HEK293 (cell line): ENCODE results near the gene PCBP3.

Experiments used
- CTCF ChIA-PET: fragments of 350-600 bp; formaldehyde crosslinking; extraction: SDS; loops from one replicate; lab custom pipeline; 2021; ENCODE audit warnings: antibody characterized with exemption; lab: Yijun Ruan, JAX
- POLR2A ChIA-PET: fragments of 300-600 bp; formaldehyde crosslinking; extraction: SDS; loops from one replicate; lab custom pipeline; 2020; ENCODE audit warnings: antibody characterized with exemption, inconsistent platforms; lab: Yijun Ruan, JAX
- H3K27ac ChIP-seq: fragments of 200-500 bp; sonication (Bioruptor generic); 2 replicates; pipeline ENCODE4 v1.5.1; 2014; ENCODE audit warnings: low read depth, low read length, control low read depth, inconsistent platforms; ENCODE audit errors: extremely low read depth
- H3K36me3 ChIP-seq, 2 experiments: fragments of 200-500 bp in 1 of 2; sonication (Bioruptor generic) in 1 of 2; 1 replicate in 1 of 2; 2 replicates in 1 of 2; pipeline ENCODE4 v1.5.1; 2014 to 2017; ENCODE audit warnings: inconsistent platforms in 2 of 2, low read length in 2 of 2; ENCODE audit not compliant: control insufficient read depth in 2 of 2, insufficient read depth in 1 of 2
- H3K4me1 ChIP-seq: fragments of 200-500 bp; sonication (Bioruptor generic); 2 replicates; pipeline ENCODE4 v1.5.1; 2014; ENCODE audit warnings: mild to moderate bottlenecking, low read length, inconsistent platforms; ENCODE audit not compliant: control insufficient read depth, insufficient read depth
- H3K4me3 ChIP-seq: 2 replicates; pipeline ENCODE4 v1.5.1; 2011; ENCODE audit warnings: low read depth, mild to moderate bottlenecking, control low read depth, low read length, moderate library complexity
- H3K9me3 ChIP-seq: fragments of 200-500 bp; sonication (Bioruptor generic); 2 replicates; pipeline ENCODE4 v1.5.1; 2014; ENCODE audit warnings: low read depth, low read length, inconsistent platforms; ENCODE audit not compliant: control insufficient read depth, insufficient read depth
- OVOL3 ChIP-seq: fragments of 450-650 bp; formaldehyde crosslinking; IDR thresholded peaks from 2 replicates; pipeline ENCODE4 v1.5.1; 2016; ENCODE audit warnings: missing biosample characterization, missing genetic modification characterization
- REPIN1 ChIP-seq: fragments of 450-650 bp; formaldehyde crosslinking; IDR thresholded peaks from 2 replicates; pipeline ENCODE4 v1.5.1; 2017; ENCODE audit warnings: missing biosample characterization, missing genetic modification characterization, low read depth
- SP7 ChIP-seq: fragments of 450-650 bp; formaldehyde crosslinking; IDR thresholded peaks from 2 replicates; pipeline ENCODE4 v1.5.1; 2016; ENCODE audit warnings: missing biosample characterization, missing genetic modification characterization
- ZBTB21 ChIP-seq: fragments of 450-650 bp; formaldehyde crosslinking; IDR thresholded peaks from 2 replicates; pipeline ENCODE4 v1.5.1; 2017; ENCODE audit warnings: missing biosample characterization, missing genetic modification characterization
- ZFHX2 ChIP-seq: fragments of 450-650 bp; formaldehyde crosslinking; conservative IDR thresholded peaks from 2 replicates; pipeline ENCODE4 v1.5.1; 2016; ENCODE audit warnings: missing biosample characterization, missing genetic modification characterization
- ZNF221 ChIP-seq: fragments of 450-650 bp; formaldehyde crosslinking; IDR thresholded peaks from 2 replicates; pipeline ENCODE4 v1.5.1; 2017; ENCODE audit warnings: missing biosample characterization, missing genetic modification characterization, borderline replicate concordance
- ZNF362 ChIP-seq: fragments of 450-650 bp; formaldehyde crosslinking; IDR thresholded peaks from 2 replicates; pipeline ENCODE4 v1.5.1; 2016; ENCODE audit warnings: missing biosample characterization, missing genetic modification characterization
- ZNF549 ChIP-seq: fragments of 450-650 bp; IDR thresholded peaks from 2 replicates; pipeline ENCODE4 v1.5.1; 2018; ENCODE audit warnings: missing biosample characterization, missing genetic modification characterization, mild to moderate bottlenecking, inconsistent platforms, moderate library complexity
- ZNF629 ChIP-seq: fragments of 450-650 bp; formaldehyde crosslinking; IDR thresholded peaks from 2 replicates; pipeline ENCODE4 v1.5.1; 2017; ENCODE audit warnings: missing biosample characterization, missing genetic modification characterization
- ZNF645 ChIP-seq: fragments of 450-650 bp; formaldehyde crosslinking; IDR thresholded peaks from 2 replicates; pipeline ENCODE4; 2016; ENCODE audit warnings: missing biosample characterization, missing genetic modification characterization
- ZNF654 ChIP-seq: fragments of 450-650 bp; formaldehyde crosslinking; IDR thresholded peaks from 2 replicates; pipeline ENCODE4 v1.5.1; 2016; ENCODE audit warnings: low read depth, missing biosample characterization, missing genetic modification characterization
- ZNF76 ChIP-seq: fragments of 450-650 bp; formaldehyde crosslinking; IDR thresholded peaks from 2 replicates; pipeline ENCODE4; 2016; ENCODE audit warnings: low read depth, missing biosample characterization, missing genetic modification characterization, borderline replicate concordance
- ZNF776 ChIP-seq: fragments of 450-650 bp; formaldehyde crosslinking; IDR thresholded peaks from 2 replicates; pipeline ENCODE4 v1.5.0; 2017; ENCODE audit warnings: missing biosample characterization, missing genetic modification characterization, borderline replicate concordance
- ZNF777 ChIP-seq: fragments of 450-650 bp; formaldehyde crosslinking; IDR thresholded peaks from 2 replicates; pipeline ENCODE4 v1.5.1; 2017; ENCODE audit warnings: missing biosample characterization, missing genetic modification characterization, borderline replicate concordance
- ZNF791 ChIP-seq: fragments of 450-650 bp; formaldehyde crosslinking; IDR thresholded peaks from 2 replicates; pipeline ENCODE4 v1.5.1; 2016; ENCODE audit warnings: missing biosample characterization, missing genetic modification characterization
- ZNF837 ChIP-seq: fragments of 450-650 bp; formaldehyde crosslinking; IDR thresholded peaks from 2 replicates; pipeline ENCODE4 v1.5.1; 2016; ENCODE audit warnings: missing biosample characterization, missing genetic modification characterization
- TF ChIP-seq, protein P1 (sequence below): fragments of 450-650 bp; formaldehyde crosslinking; IDR thresholded peaks from 2 replicates; pipeline ENCODE4 v1.5.1; 2016; ENCODE audit warnings: missing biosample characterization, missing genetic modification characterization
- TF ChIP-seq, protein P2 (sequence below): fragments of 450-650 bp; formaldehyde crosslinking; IDR thresholded peaks from 2 replicates; pipeline ENCODE4 v1.5.1; 2016; ENCODE audit warnings: missing biosample characterization, missing genetic modification characterization
- TF ChIP-seq, protein P3 (sequence below): fragments of 450-650 bp; formaldehyde crosslinking; IDR thresholded peaks from 2 replicates; pipeline ENCODE4 v1.5.1; 2016; ENCODE audit warnings: missing biosample characterization, missing genetic modification characterization

PCBP3 gene

DNA sequence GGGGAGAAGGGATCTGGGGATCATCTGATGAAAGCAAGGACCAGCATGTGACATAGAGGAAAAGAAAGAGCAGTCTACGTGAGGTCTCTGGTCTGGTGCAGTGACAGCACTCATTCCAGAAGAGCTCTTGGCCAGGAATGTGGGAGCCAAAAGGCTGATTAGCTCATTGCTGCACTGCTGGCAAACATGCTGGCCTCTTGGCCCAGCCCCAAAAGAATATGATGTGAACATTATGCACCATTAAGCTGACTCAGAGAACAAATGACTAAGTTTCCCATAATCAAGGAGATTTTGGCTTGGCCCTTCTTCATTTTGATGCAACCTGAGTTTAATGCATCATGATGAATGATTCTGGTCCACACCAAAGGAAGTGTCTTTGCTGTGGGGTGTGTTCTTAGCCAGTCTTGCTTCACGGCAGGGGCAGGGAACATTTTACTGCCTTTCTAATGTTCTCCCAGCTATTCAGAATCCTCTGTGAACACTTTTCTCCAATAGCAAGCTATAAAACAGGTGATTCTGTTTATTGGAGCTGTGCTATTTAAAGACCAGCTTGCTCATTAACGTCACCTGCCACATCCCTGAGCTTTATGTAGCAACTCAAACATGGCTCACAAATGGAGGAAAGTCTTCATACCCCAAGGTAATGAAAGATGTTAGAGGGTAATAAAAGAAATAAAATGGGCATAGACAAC, 55.1 kb downstream of the PCBP3 start (continued):
- TF ChIP-seq, protein P1, sequence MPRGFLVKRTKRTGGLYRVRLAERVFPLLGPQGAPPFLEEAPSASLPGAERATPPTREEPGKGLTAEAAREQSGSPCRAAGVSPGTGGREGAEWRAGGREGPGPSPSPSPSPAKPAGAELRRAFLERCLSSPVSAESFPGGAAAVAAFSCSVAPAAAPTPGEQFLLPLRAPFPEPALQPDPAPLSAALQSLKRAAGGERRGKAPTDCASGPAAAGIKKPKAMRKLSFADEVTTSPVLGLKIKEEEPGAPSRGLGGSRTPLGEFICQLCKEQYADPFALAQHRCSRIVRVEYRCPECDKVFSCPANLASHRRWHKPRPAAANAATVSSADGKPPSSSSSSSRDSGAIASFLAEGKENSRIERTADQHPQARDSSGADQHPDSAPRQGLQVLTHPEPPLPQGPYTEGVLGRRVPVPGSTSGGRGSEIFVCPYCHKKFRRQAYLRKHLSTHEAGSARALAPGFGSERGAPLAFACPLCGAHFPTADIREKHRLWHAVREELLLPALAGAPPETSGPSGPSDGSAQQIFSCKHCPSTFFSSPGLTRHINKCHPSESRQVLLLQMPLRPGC: peak; percentile 80; the same call in 1 of the 2 replicates
- TF ChIP-seq ZNF654 (tag by site-specific recombination) (no peak), ZNF629 (tag by site-specific recombination) (peak; percentile 72), ZBTB21 (tag by site-specific recombination) (peak; percentile 81), ZNF791 (tag by site-specific recombination) (no peak), SP7 (tag by site-specific recombination) (no peak), ZNF76 (no peak)

DNA sequence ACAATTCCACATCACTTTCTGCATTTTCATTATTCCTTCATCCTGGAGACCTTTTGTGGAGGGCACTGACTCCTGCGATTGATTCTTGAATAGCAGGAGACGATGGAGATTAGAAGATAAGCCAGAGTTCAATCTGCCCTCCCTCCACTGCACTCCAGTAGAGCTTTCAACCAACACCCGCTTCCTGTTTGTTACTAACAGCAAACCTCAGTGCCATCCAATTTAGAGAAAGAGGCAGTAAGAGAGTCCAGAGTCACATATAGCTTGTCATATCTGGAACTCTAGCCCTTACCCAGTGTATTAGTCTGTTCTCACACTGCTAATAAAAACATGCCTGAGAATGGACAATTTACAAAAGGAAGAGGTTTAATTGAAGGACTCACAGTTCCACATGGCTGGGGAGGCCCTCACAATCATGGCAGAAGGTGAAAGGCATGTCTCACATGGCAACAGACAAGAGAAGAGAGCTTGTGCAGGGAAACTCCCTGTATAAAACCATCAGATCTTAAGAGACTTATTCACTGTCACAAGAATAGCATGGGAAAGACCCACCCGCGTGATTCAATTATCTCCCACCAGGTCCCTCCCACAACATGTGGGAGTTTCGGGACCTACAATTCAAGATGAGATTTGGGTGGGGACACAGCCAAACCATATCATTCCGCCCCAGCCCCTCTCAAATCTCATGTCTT, 55.9 kb downstream of the PCBP3 start:
- CTCF ChIA-PET: interaction anchor here (0.6 kb wide), 1 partner anchor 271 kb away, joined by 4 read pairs; no protein-coding TSS in a partner anchor
- no peak for TF ChIP-seq ZNF837
- 0 out of 2 replicates have a peak, but pooled peaks have one; percentile 8 for TF ChIP-seq ZFHX2 (tag by site-specific recombination)
- no peak overlapping the region for H3K27ac ChIP-seq
- H3K9me3 ChIP-seq: no peaks in the 10 kb centered on the region
- no peak overlapping the region for H3K4me3 ChIP-seq
- POLR2A ChIA-PET: no interaction called here
- H3K36me3 ChIP-seq: no peaks in the 10 kb centered on the region; a peak in 1 of 3 replicates
- no peaks in the 10 kb centered on the region for H3K4me1 ChIP-seq

- CTCF ChIA-PET: no interaction called here
- no peaks in the 10 kb centered on the region for H3K9me3 ChIP-seq
- H3K4me3 ChIP-seq: no peak overlapping the region
- TF ChIP-seq, protein P2, sequence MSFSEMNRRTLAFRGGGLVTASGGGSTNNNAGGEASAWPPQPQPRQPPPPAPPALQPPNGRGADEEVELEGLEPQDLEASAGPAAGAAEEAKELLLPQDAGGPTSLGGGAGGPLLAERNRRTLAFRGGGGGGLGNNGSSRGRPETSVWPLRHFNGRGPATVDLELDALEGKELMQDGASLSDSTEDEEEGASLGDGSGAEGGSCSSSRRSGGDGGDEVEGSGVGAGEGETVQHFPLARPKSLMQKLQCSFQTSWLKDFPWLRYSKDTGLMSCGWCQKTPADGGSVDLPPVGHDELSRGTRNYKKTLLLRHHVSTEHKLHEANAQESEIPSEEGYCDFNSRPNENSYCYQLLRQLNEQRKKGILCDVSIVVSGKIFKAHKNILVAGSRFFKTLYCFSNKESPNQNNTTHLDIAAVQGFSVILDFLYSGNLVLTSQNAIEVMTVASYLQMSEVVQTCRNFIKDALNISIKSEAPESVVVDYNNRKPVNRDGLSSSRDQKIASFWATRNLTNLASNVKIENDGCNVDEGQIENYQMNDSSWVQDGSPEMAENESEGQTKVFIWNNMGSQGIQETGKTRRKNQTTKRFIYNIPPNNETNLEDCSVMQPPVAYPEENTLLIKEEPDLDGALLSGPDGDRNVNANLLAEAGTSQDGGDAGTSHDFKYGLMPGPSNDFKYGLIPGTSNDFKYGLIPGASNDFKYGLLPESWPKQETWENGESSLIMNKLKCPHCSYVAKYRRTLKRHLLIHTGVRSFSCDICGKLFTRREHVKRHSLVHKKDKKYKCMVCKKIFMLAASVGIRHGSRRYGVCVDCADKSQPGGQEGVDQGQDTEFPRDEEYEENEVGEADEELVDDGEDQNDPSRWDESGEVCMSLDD: no peak
- no peak for TF ChIP-seq ZNF776 (tag by site-specific recombination)
- TF ChIP-seq, all 188 proteins: peak for 0
- Histone ChIP-seq H3K4me1 (no peaks in the 10 kb centered on the region), H3K36me3 (no peaks in the 10 kb centered on the region; a peak in 1 of 3 replicates), H3K27ac (no peak overlapping the region)
- POLR2A ChIA-PET: no interaction called here
Observed at GRCh38 chr21:45699966-45700365, 56.4 kb downstream of the PCBP3 start.

- Histone ChIP-seq H3K4me3 (no peak overlapping the region), H3K27ac (no peak overlapping the region), H3K9me3 (no peaks in the 10 kb centered on the region), H3K4me1 (no peaks in the 10 kb centered on the region), H3K36me3 (no peaks in the 10 kb centered on the region; a peak in 1 of 3 replicates)
- ChIA-PET CTCF (no interaction called here), POLR2A (no interaction called here)
- TF ChIP-seq ZNF645 (tag by site-specific recombination): no peak
- TF ChIP-seq REPIN1 (tag by site-specific recombination): no peak
- TF ChIP-seq, protein P3, sequence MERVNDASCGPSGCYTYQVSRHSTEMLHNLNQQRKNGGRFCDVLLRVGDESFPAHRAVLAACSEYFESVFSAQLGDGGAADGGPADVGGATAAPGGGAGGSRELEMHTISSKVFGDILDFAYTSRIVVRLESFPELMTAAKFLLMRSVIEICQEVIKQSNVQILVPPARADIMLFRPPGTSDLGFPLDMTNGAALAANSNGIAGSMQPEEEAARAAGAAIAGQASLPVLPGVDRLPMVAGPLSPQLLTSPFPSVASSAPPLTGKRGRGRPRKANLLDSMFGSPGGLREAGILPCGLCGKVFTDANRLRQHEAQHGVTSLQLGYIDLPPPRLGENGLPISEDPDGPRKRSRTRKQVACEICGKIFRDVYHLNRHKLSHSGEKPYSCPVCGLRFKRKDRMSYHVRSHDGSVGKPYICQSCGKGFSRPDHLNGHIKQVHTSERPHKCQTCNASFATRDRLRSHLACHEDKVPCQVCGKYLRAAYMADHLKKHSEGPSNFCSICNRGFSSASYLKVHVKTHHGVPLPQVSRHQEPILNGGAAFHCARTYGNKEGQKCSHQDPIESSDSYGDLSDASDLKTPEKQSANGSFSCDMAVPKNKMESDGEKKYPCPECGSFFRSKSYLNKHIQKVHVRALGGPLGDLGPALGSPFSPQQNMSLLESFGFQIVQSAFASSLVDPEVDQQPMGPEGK: no peak
- TF ChIP-seq ZNF362 (tag by site-specific recombination): no peak
- no peak for TF ChIP-seq ZNF777 (tag by site-specific recombination)
- no peak for TF ChIP-seq OVOL3 (tag by site-specific recombination)
- TF ChIP-seq ZNF549: no peak
- no peak for TF ChIP-seq ZNF221
Observed at GRCh38 chr21:45700461-45700860, 56.9 kb downstream of the PCBP3 start.
